ENCODE measurements around the gene RNF207.

GRCh38 chr1:6251233-6251632 lies 45.3 kb downstream of the RNF207 start:
- TF ChIP-seq CTCF (IDR thresholded peaks at IDR 0.05) (no peak), POLR2AphosphoS5 (IDR thresholded peaks at IDR 0.05) (no peak), POLR2A (IDR thresholded peaks at IDR 0.05) (no peak)
